Aorta (tissue), 5 donors: ENCODE results near the gene WDR77. TPM values are rescaled to one million over a fixed set of nuclear protein-coding genes. Genes with fewer than 3 reads are reported as not detected.

ENCODE experiments used
- ATAC-seq: fragments of 200-7000 bp; cut with Tn5 transposase; one replicate; pipeline ENCODE4 v1.9.1; 2022; ENCODE audit warnings: moderate library complexity; ENCODE audit not compliant: low FRiP score
- DNase-seq, 2 donors: peaks; one replicate each; pipeline ENCODE4 v3.0.0-alpha.2; 2020
- H3K27ac ChIP-seq, 2 donors: one replicate each; pipeline ENCODE4 v1.5.1; 2013; ENCODE audit warnings: low read length in 2 of 2, mild to moderate bottlenecking in 2 of 2, moderate library complexity in 2 of 2, control low read depth in 1 of 2, inconsistent platforms in 1 of 2, low read depth in 1 of 2
- H3K27me3 ChIP-seq, 2 donors: one replicate each; pipeline ENCODE4 v1.6.1; 2013; ENCODE audit warnings: control low read depth in 1 of 2, low read length in 1 of 2, mild to moderate bottlenecking in 1 of 2, moderate library complexity in 1 of 2; ENCODE audit not compliant: insufficient read depth in 2 of 2, control insufficient read depth in 1 of 2
- H3K36me3 ChIP-seq, 2 donors: one replicate each; pipeline ENCODE4 v1.6.1; 2013; ENCODE audit warnings: control low read depth in 1 of 2, low read length in 1 of 2, mild to moderate bottlenecking in 1 of 2; ENCODE audit not compliant: insufficient read depth in 2 of 2, control insufficient read depth in 1 of 2
- H3K4me1 ChIP-seq, 2 donors: one replicate each; pipeline ENCODE4 v1.6.1; 2013; ENCODE audit warnings: low read length in 2 of 2, control low read depth in 1 of 2, mild to moderate bottlenecking in 1 of 2, moderate library complexity in 1 of 2; ENCODE audit not compliant: insufficient read depth in 2 of 2, control insufficient read depth in 1 of 2
- H3K4me3 ChIP-seq, 2 donors: one replicate each; pipeline ENCODE4 v1.5.1; 2013; ENCODE audit warnings: low read length in 2 of 2, control low read depth in 1 of 2, mild to moderate bottlenecking in 1 of 2
- H3K9me3 ChIP-seq: one replicate; pipeline ENCODE4 v1.6.1; 2013; ENCODE audit warnings: mild to moderate bottlenecking, low read length; ENCODE audit not compliant: control insufficient read depth
- WGBS, 2 donors: extraction: QIAGEN DNeasy Blood & Tissue Kit; methylation state at CpG; one replicate each; pipeline ENCODE4 v1.1.7; 2013; 5-methylcytosine and 5-hydroxymethylcytosine counted together
- intact Hi-C, 2 donors: fragments of 100-400 bp; cut with DNase I; formaldehyde crosslinking; loops; one replicate each; pipeline versions ENCODE4 v1.14.2 to v1.15.0; 2022
- polyA plus RNA-seq, 2 donors: library from polyadenylated mRNA; stranded (reverse); fragments of 200-250 nt; gene quantifications; one replicate each; pipeline ENCODE4 v1.2.3, GENCODE V29; 2013
- total RNA-seq, 2 donors: library from RNA; stranded (reverse); fragmentation: NEBNext Ultra II Directional; extraction: Animal tissue kit (Norgen Biotek cat#: 25700); gene quantifications; one replicate each; pipeline ENCODE4 v1.2.1, GENCODE V29; 2021
- donor health status: healthy with polysubstance abuse.
- donor health status: Bipolar disorder and iron deficiency.
- donor health status: DM: no; HTN: no; CAD: no.
- donor health status: DM: no; HTN: no; CAD: no.
- donor health status: DM: yes; HTN: yes; CAD: no.

WDR77 gene
- total and polyA plus RNA-seq, 4 donors: 14.5 to 20.1 (median 17.3) TPM

- no peaks in the 10 kb centered on the region for H3K27me3 ChIP-seq
- no peaks in the 10 kb centered on the region for H3K36me3 ChIP-seq
- H3K4me1 ChIP-seq: no peaks in the 10 kb centered on the region
- H3K9me3 ChIP-seq: no peaks in the 10 kb centered on the region
- ATAC-seq: no peak
- intact Hi-C loops: loop anchor here in 1 of 2 donors (10.0 kb wide), 1 partner anchor 268 kb away; the partner anchor contains the start of gene DDX20
- no peak overlapping the region for H3K27ac ChIP-seq
- H3K4me3 ChIP-seq: no peak overlapping the region
- 95% methylated on average over 7 of the region's 7 CpGs for WGBS, 2 donors
- DNase-seq: no peak
Measured at GRCh38 chr1:111486431-111486830, 37.4 kb upstream of the WDR77 start.

GRCh38 chr1:111484391-111485026 is 35.5 kb upstream of the WDR77 start:
- no peaks in the 10 kb centered on the region for H3K9me3 ChIP-seq
- no peaks in the 10 kb centered on the region for H3K4me1 ChIP-seq
- ATAC-seq (no peak), DNase-seq (no peak)
- intact Hi-C loops: loop anchor here (5.0 to 10.0 kb wide), 2 partner anchors 263 to 270 kb away; partner anchors contain the start of gene DDX20 (in 1 of the 2)
- H3K4me3 ChIP-seq: no peak overlapping the region
- H3K36me3 ChIP-seq: no peaks in the 10 kb centered on the region
- no peaks in the 10 kb centered on the region for H3K27me3 ChIP-seq
- H3K27ac ChIP-seq: no peak overlapping the region

DNA sequence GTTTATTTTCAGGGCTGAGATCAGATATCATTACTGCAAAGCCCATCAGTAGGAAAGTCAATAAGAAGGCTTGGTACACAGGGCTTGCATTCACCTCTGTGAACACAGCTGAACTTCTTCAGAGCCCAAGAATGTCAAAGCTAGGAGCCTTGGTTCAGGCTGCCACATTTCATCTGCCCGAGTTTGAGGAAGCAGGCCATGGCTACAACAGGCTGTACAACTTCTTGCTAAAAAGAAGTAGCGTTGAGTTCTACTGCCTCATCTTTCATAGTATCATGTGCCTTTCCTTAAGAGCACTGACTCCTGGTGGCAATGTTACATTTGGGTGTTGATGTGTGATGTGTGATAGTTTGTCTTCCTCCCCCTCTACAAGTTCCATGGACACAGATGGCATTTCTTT is 34.8 kb upstream of the WDR77 start:
- no peaks in the 10 kb centered on the region for H3K27me3 ChIP-seq
- no peak for DNase-seq
- no peak overlapping the region for H3K27ac ChIP-seq
- WGBS, 2 donors: 92 to 95% methylated on average over 2 of the region's 2 CpGs
- no peaks in the 10 kb centered on the region for H3K9me3 ChIP-seq
- intact Hi-C loops: loop anchor here (5.0 to 10.0 kb wide), 2 partner anchors 263 to 271 kb away; partner anchors contain the start of gene DDX20 (in 1 of the 2)
- no peak for ATAC-seq
- no peaks in the 10 kb centered on the region for H3K36me3 ChIP-seq
- no peak overlapping the region for H3K4me3 ChIP-seq
- no peaks in the 10 kb centered on the region for H3K4me1 ChIP-seq

GRCh38 chr1:111483166-111483565 is 34.1 kb upstream of the WDR77 start:
- H3K36me3 ChIP-seq: no peaks in the 10 kb centered on the region
- intact Hi-C loops: loop anchor here (5.0 to 10.0 kb wide), 2 partner anchors 264 to 272 kb away; partner anchors contain the start of gene DDX20 (in 1 of the 2)
- H3K4me3 ChIP-seq: no peak overlapping the region
- ATAC-seq (no peak), DNase-seq (no peak)
- H3K4me1 ChIP-seq: no peaks in the 10 kb centered on the region
- H3K9me3 ChIP-seq: no peaks in the 10 kb centered on the region
- H3K27ac ChIP-seq: no peak overlapping the region
- WGBS, 2 donors: 27 to 37% methylated on average over 3 of the region's 3 CpGs
- H3K27me3 ChIP-seq: no peaks in the 10 kb centered on the region

- no peak overlapping the region for H3K27ac ChIP-seq
- H3K9me3 ChIP-seq: no peaks in the 10 kb centered on the region
- no peak overlapping the region for H3K4me3 ChIP-seq
- WGBS, 2 donors: 39 to 46% methylated on average over 8 of the region's 8 CpGs
- peaks cover 0 to 4% of the 10 kb centered on the region in 2 donors for H3K36me3 ChIP-seq
- no peaks in the 10 kb centered on the region for H3K27me3 ChIP-seq
- intact Hi-C loops: loop anchor here (2.0 to 10.0 kb wide), 3 partner anchors 266 to 287 kb away; partner anchors contain the start of gene DDX20 (in 1 of the 2)
- no peaks in the 10 kb centered on the region for H3K4me1 ChIP-seq
- DNase-seq: peak; percentile 87 to 92
- ATAC-seq: peak; percentile 93
Measured at GRCh38 chr1:111481387-111482221, 32.5 kb upstream of the WDR77 start.

- 47 to 53% methylated on average over 1 of the region's 1 CpG for WGBS, 2 donors
- peaks cover 0 to 4% of the 10 kb centered on the region in 2 donors for H3K36me3 ChIP-seq
- intact Hi-C loops: loop anchor here (2.0 to 10.0 kb wide), 3 partner anchors 267 to 288 kb away; partner anchors contain the start of gene DDX20 (in 1 of the 2)
- DNase-seq: no peak
- H3K4me3 ChIP-seq: no peak overlapping the region
- H3K27me3 ChIP-seq: no peaks in the 10 kb centered on the region
- no peaks in the 10 kb centered on the region for H3K9me3 ChIP-seq
- no peak overlapping the region for H3K27ac ChIP-seq
- no peaks in the 10 kb centered on the region for H3K4me1 ChIP-seq
- ATAC-seq: no peak
Measured at GRCh38 chr1:111480674-111481073, 31.6 kb upstream of the WDR77 start.

DNA sequence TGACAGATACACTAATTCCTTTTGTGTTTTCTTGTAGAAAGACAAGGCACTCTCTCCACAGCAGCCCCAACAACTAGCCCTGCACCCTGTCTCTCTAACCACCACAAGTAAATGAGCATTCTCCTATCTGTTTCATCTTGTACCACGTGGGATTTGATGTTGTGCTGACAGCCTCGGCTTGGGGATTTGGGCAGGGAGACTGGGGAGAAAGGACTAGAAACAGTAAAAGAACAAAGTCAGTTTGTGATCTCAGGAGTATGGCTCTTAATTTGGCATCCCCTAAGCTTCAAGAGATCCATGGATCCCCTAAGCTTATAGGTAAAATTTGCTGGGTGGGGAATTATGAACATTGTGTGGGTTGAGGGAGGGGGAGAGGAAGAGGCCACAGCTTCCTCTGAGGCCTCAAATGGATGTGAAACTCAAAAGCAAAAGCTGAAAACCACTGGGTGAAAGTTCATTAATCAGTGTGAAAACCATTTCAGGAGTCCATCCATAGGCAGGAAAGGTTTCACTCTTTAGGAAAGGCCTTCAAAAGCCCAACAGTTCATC is 27.8 kb upstream of the WDR77 start:
- no peak for DNase-seq
- intact Hi-C loops: no loop called here
- peaks cover 0 to 4% of the 10 kb centered on the region in 2 donors for H3K36me3 ChIP-seq
- no peak overlapping the region for H3K4me3 ChIP-seq
- peaks cover 0 to 2% of the 10 kb centered on the region in 2 donors for H3K4me1 ChIP-seq
- H3K27ac ChIP-seq: no peak overlapping the region
- H3K9me3 ChIP-seq: no peaks in the 10 kb centered on the region
- WGBS, 2 donors: 73 to 79% methylated on average over 2 of the region's 2 CpGs
- H3K27me3 ChIP-seq: no peaks in the 10 kb centered on the region
- ATAC-seq: no peak

GRCh38 chr1:111476214-111476613 is 27.2 kb upstream of the WDR77 start:
- H3K36me3 ChIP-seq: peaks cover 0 to 4% of the 10 kb centered on the region in 2 donors
- intact Hi-C loops: no loop called here
- H3K4me1 ChIP-seq: peaks cover 0 to 2% of the 10 kb centered on the region in 2 donors
- ATAC-seq (no peak), DNase-seq (no peak)
- no peak overlapping the region for H3K27ac ChIP-seq
- H3K4me3 ChIP-seq: no peak overlapping the region
- no peaks in the 10 kb centered on the region for H3K27me3 ChIP-seq
- H3K9me3 ChIP-seq: no peaks in the 10 kb centered on the region
